ENCODE measurements around the gene AARS1.

- TF ChIP-seq POLR2A (IDR thresholded peaks at IDR 0.05; ENCODE audit: low read depth, low read length) (peak; percentile 92), POLR2AphosphoS5 (IDR thresholded peaks at IDR 0.05; ENCODE audit: low read depth, low read length) (peak; percentile 92), TAF1 (IDR thresholded peaks at IDR 0.05; ENCODE audit: low read depth, low read length) (peak; percentile 88), SPI1 (IDR thresholded peaks at IDR 0.05; ENCODE audit: low read depth, low read length) (no peak)
These were observed 10.0 kb upstream of the AARS1 start, which contains the start of gene DDX19B for GRCh38 chr16:70298988-70299938.

All from GM12891 (cell line).